ENCODE data around the gene HELLS. TPM values are rescaled to one million over a fixed set of nuclear protein-coding genes. Genes with fewer than 3 reads are reported as not detected.
"Not testable (repeated sequence)": the region's sequence is repeated elsewhere in the genome, so short reads cannot be mapped to it uniquely, and the experiment has no call there.

Gene HELLS
- total RNA-seq, 1 donor from 2014 or later, result 274 TPM

DNA sequence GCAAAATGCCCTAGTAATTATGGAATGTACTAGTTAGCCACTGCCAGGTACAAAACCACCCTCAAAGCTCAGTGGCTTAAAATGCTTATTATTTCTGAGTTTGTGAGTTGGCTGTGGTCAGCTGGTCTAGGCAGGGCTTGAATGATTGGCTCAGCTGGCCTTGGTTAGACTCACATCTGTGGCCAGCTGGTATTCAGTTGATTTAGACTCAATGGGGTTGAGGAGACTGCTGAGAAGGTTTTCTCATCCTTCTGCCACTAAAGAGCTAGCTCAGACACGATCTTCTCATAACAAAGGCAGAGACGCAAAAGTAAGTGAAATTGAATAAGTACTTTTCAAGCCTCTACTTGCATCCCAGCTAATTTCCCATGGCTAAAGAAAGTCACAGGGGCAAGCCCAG lies 80.9 kb downstream of the HELLS start:
- no peak overlapping the region for H3K4me3 Mint-ChIP-seq

GRCh38 chr10:94627511-94627910 lies 81.9 kb downstream of the HELLS start:
- Mint-ChIP-seq H3K4me1 (peaks cover 2% of the 10 kb centered on the region), H3K9me3 (no peaks in the 10 kb centered on the region), H3K36me3 (ENCODE audit: low read depth) (no peaks in the 10 kb centered on the region), H3K4me3 (no peak overlapping the region), H3K27ac (no peak overlapping the region), H3K27me3 (peaks cover 3% of the 10 kb centered on the region)
- intact Hi-C loops (cut with micrococcal nuclease), result no loop called here
- no peak for DNase-seq

More for the DNA sequence above, 80.9 kb downstream of the HELLS start:
- H3K27me3 Mint-ChIP-seq, result peaks cover 3% of the 10 kb centered on the region
- intact Hi-C loops (cut with micrococcal nuclease), result no loop called here
- H3K36me3 Mint-ChIP-seq (ENCODE audit: low read depth), result no peaks in the 10 kb centered on the region
- no peak overlapping the region for H3K27ac Mint-ChIP-seq
- H3K9me3 Mint-ChIP-seq, result no peaks in the 10 kb centered on the region
- peaks cover under 1% of the 10 kb centered on the region for H3K4me1 Mint-ChIP-seq
- DNase-seq, result no peak

- Mint-ChIP-seq H3K4me3 (no peak overlapping the region), H3K4me1 (peaks cover 2% of the 10 kb centered on the region), H3K27ac (no peak overlapping the region), H3K36me3 (ENCODE audit: low read depth) (no peaks in the 10 kb centered on the region), H3K9me3 (peaks cover 3% of the 10 kb centered on the region), H3K27me3 (peaks cover 3% of the 10 kb centered on the region)
- intact Hi-C loops (cut with micrococcal nuclease), result loop anchor here (5.0 kb wide), 2 partner anchors 617 to 732 kb away; no protein-coding TSS in a partner anchor
- peak; percentile 37 for DNase-seq
Measured at GRCh38 chr10:94630017-94630688, 84.6 kb downstream of the HELLS start.

DNA sequence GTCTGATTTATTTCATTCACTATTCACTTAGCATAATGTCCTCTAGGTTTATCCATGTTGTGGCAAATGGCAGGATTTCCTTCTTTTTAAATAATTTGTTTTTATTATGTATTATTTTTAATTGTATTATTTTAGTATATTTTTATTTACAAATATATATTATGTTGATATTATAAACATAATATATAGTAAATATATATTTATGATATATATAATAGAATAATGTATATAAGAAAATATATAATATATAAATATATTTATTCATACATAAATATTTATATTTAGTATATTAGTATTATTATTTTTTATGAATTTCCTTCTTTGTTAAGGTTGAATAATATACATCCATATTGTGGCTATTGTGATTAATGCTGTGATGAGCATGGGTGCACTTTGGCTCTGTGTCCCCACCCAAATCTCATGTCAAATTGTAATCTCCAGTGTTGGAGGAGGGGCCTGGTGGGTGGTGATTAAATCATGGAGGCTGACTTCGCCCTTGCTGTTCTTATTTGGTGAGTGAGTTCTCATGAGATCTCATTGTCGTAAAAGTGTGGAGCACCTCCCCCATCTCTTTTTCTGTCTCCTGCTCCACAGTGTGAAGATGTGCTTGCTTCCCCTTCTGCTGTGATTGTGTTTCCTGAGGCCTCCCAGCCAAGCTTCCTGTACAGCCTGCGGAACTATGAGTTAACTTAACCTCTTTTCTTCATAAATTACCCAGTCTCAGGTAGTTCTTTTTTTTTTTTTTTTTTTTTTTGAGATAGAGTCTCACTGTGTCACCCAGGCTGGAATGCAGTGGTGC lies 85.7 kb downstream of the HELLS start:
- peaks cover 3% of the 10 kb centered on the region for H3K9me3 Mint-ChIP-seq
- intact Hi-C loops (cut with micrococcal nuclease), result loop anchor here (5.0 kb wide), 2 partner anchors 616 to 731 kb away; no protein-coding TSS in a partner anchor
- H3K4me3 Mint-ChIP-seq, result no peak overlapping the region
- H3K4me1 Mint-ChIP-seq, result peaks cover 2% of the 10 kb centered on the region
- H3K36me3 Mint-ChIP-seq (ENCODE audit: low read depth), result no peaks in the 10 kb centered on the region
- peaks cover 3% of the 10 kb centered on the region for H3K27me3 Mint-ChIP-seq
- no peak for DNase-seq
- H3K27ac Mint-ChIP-seq, result no peak overlapping the region

DNA sequence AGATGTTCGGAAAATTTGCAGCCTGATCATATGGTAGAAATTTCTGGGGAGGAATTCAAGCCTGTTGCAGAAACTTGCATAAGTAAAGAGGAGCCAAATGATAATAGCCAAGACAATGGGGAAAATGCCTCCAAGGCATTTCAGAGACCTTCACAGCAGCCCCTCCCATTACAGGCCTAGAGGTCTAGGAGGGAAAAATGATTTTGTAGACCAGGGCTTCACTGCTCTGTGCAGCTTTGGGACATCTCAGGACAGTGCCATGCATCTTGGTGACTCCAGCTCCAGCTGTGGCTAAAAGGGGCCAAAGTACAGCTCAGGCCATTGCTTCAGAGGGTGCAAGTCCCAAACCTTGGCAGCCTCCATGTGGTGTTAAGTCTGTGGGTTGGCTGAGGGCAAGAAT lies 87.4 kb downstream of the HELLS start:
- no peak overlapping the region for H3K27ac Mint-ChIP-seq
- H3K4me3 Mint-ChIP-seq, result no peak overlapping the region
- no peaks in the 10 kb centered on the region for H3K36me3 Mint-ChIP-seq (ENCODE audit: low read depth)
- DNase-seq, result no peak
- peaks cover 2% of the 10 kb centered on the region for H3K4me1 Mint-ChIP-seq
- intact Hi-C loops (cut with micrococcal nuclease), result loop anchor here (5.0 kb wide), 2 partner anchors 614 to 729 kb away; no protein-coding TSS in a partner anchor
- H3K27me3 Mint-ChIP-seq, result no peaks in the 10 kb centered on the region
- peaks cover 12% of the 10 kb centered on the region for H3K9me3 Mint-ChIP-seq

DNA sequence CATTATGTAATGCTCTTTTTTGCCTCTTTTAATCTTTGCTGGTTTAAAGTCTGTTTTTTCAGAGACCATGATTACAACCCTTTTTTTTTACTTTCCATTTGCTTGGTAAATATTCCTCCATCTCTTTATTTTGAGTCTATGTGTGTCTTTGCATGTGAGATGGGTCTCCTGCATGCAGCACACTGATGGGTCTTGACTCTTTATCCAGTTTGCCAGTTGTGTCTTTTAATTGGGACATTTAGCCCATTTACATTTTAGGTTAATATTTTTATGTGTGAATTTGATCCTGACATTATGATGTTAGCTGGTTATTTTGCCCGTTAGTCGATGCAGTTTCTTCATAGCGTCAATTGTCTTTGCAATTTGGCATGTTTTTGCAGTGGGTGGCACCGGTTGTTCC lies 92.5 kb downstream of the HELLS start:
- intact Hi-C loops (cut with micrococcal nuclease); H3K4me1 Mint-ChIP-seq; H3K4me3 Mint-ChIP-seq; H3K36me3 Mint-ChIP-seq (ENCODE audit: low read depth); H3K27me3 Mint-ChIP-seq; DNase-seq; H3K27ac Mint-ChIP-seq: not testable (repeated sequence)
- peaks cover 21% of the 10 kb centered on the region for H3K9me3 Mint-ChIP-seq

DNA sequence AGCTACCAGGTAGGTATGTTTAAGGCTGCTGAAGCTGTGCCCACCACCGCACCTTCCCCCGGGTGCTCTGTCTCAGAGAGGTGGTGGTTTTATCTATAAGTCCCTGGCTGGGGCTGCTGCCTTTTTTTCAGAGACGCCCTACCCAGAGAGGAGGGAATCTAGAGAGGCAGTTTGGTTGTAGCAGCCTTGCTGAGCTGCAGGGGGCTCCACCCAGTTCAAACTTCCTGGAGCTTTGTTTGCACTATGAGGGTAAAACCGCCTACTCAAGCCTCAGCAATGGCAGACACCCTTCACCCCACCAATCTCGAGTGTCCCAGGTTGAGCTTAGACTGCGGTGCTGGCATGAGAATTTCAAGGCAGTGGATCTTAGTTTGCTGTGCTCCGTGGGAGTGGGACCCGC lies 94.3 kb downstream of the HELLS start:
- intact Hi-C loops (cut with micrococcal nuclease), result no loop called here
- no peaks in the 10 kb centered on the region for H3K36me3 Mint-ChIP-seq (ENCODE audit: low read depth)
- H3K4me3 Mint-ChIP-seq, result no peak overlapping the region
- H3K27me3 Mint-ChIP-seq, result no peaks in the 10 kb centered on the region
- H3K9me3 Mint-ChIP-seq, result peaks cover 19% of the 10 kb centered on the region
- H3K4me1 Mint-ChIP-seq, result no peaks in the 10 kb centered on the region
- no peak overlapping the region for H3K27ac Mint-ChIP-seq
- DNase-seq, result no peak

DNA sequence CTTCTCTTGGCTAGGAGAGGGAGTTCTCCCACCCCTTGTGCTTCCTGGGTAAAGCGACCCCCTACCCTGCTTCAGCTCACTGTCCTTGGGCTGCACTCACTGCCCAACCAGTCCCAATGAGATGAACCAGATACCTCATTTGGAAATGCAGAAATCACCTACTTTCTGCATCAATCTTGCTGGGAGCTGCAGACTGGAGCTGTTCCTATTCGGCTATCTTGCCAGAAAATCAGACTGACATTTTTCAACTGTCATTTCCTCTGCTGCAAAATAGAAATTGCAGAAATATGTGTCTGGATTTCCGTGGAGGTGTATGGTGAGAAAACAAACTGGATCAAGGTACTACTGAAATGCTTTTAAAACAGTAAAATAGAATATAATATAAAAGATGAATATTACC lies 95.0 kb downstream of the HELLS start:
- Mint-ChIP-seq H3K27ac (no peak overlapping the region), H3K9me3 (peaks cover 19% of the 10 kb centered on the region)

DNA sequence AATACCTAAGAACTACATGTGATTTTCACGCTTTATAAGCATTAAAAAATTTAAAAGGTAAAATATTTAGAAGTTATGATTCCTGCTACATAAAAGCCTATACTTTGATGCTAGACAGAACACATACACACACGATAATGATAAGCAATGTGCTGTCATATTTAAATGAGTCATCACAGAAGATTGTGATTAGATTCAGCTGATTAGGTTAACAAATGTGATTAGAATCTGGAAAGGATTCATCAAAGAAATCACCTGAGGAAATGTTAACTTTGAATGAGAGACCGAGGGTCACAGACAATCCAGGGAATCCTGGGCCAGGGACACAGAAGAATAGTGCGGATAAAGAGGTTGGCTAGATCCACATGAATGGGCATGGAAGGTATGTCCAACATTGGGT lies 95.9 kb downstream of the HELLS start:
- H3K36me3 Mint-ChIP-seq (ENCODE audit: low read depth), result no peaks in the 10 kb centered on the region
- no peak for DNase-seq
- H3K27ac Mint-ChIP-seq, result no peak overlapping the region
- H3K9me3 Mint-ChIP-seq, result peaks cover 19% of the 10 kb centered on the region
- intact Hi-C loops (cut with micrococcal nuclease), result no loop called here
- no peaks in the 10 kb centered on the region for H3K27me3 Mint-ChIP-seq
- H3K4me3 Mint-ChIP-seq, result no peak overlapping the region
- H3K4me1 Mint-ChIP-seq, result no peaks in the 10 kb centered on the region

More for the DNA sequence above, 95.0 kb downstream of the HELLS start:
- H3K36me3 Mint-ChIP-seq (ENCODE audit: low read depth), result no peaks in the 10 kb centered on the region
- no peak overlapping the region for H3K4me3 Mint-ChIP-seq
- no peaks in the 10 kb centered on the region for H3K27me3 Mint-ChIP-seq
- DNase-seq, result no peak
- H3K4me1 Mint-ChIP-seq, result no peaks in the 10 kb centered on the region
- intact Hi-C loops (cut with micrococcal nuclease), result no loop called here

- Mint-ChIP-seq H3K4me1 (no peaks in the 10 kb centered on the region), H3K27me3 (no peaks in the 10 kb centered on the region), H3K36me3 (ENCODE audit: low read depth) (no peaks in the 10 kb centered on the region), H3K27ac (no peak overlapping the region), H3K4me3 (no peak overlapping the region), H3K9me3 (no peaks in the 10 kb centered on the region)
- intact Hi-C loops (cut with micrococcal nuclease), result no loop called here
- no peak for DNase-seq
Measured at GRCh38 chr10:94644352-94644751, 98.8 kb downstream of the HELLS start.

GRCh38 chr10:94645285-94645684 lies 99.7 kb downstream of the HELLS start:
- H3K27me3 Mint-ChIP-seq, result no peaks in the 10 kb centered on the region
- no peaks in the 10 kb centered on the region for H3K36me3 Mint-ChIP-seq (ENCODE audit: low read depth)
- no peak overlapping the region for H3K27ac Mint-ChIP-seq
- DNase-seq, result no peak
- H3K4me1 Mint-ChIP-seq, result no peaks in the 10 kb centered on the region
- intact Hi-C loops (cut with micrococcal nuclease), result no loop called here
- H3K9me3 Mint-ChIP-seq, result no peaks in the 10 kb centered on the region
- no peak overlapping the region for H3K4me3 Mint-ChIP-seq

Other genes with a start within 250 kb of the HELLS start
- 56.8 and 56.9 TPM in 2 replicates for gene NOC3L, start 182.8 kb upstream of the HELLS start, total RNA-seq
- 0.54 and 0.71 TPM in 2 replicates for gene TBC1D12, start 143.2 kb upstream of the HELLS start, total RNA-seq
- 1.2 TPM in 2 replicates for gene CYP2C18, start 137.9 kb downstream of the HELLS start, total RNA-seq
- 0.33 TPM in 1 of 2 replicates, not detected in the other for gene CYP2C19, start 216.9 kb downstream of the HELLS start, total RNA-seq